AG20443 (cell line): ENCODE results near the gene SPRY1.

ENCODE experiments used
- DNase-seq: peaks from one replicate; pipeline ENCODE4 v3.0.0; 2012; ENCODE audit warnings: low spot score, mixed read lengths

The SPRY1 gene

DNA sequence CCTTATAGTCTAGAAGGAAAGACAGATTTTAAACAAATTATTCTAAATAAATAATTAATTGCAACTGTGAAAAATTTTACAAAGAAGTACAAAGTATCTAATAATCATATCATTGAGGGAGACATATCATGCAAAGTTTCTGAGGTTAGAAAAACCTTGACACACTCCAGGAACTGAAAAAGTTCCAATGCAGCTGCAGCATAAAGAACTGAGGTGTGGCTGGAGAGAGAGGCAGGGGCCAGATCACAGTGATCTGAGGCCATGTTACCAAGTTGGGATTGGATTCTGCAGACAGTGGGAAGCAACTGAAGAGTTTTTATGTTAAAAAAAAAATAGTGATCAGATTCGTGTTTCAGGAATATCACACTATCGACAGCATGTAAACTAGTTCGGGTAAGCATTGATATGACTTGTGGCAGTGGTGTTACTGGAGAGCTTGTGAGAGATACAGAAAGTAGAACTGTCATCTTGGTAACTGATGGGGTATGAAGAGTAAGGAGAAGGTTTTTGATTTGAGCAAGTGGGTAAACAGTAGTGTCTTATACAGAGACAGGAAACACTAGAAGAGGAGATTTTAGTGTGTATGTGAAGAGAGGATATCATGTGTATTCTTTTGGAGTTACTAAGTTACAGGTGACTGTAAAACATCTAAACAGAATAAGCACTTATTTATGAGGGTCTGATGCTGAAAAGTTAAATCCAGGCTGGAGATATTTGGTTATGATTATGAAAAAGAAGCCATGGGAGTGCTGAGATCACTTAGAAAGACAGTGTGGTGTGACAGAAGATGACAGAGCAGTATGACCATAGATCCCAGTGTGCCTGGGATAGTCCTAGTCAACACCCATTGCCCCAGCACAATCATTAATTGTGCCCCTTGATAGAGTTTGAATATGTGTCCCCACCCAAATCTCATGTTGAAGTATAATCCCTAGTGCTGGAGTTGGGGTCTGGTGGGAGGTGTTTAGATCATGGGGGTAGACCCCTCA lies 15.6 kb upstream of the SPRY1 start:
- DNase-seq, result no peak

DNA sequence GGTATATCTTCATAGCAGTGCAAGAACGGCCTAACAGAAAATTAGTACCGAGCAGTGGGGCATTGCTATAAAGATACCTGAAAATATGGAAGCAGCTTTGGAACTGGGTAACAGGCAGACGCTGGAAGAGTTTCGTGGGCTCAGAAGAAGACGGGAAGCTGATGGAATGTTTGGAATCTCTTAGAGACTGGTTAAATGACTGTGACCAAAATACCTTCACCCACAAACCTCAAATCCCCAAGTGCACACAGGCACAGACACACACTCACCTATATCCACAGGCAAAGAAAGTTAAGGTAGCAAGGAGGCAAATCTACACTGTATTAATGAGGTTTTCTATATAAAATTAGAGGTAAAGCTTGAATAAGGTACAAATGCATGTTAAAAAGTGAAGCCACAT lies 14.6 kb upstream of the SPRY1 start:
- DNase-seq, result no peak

DNA sequence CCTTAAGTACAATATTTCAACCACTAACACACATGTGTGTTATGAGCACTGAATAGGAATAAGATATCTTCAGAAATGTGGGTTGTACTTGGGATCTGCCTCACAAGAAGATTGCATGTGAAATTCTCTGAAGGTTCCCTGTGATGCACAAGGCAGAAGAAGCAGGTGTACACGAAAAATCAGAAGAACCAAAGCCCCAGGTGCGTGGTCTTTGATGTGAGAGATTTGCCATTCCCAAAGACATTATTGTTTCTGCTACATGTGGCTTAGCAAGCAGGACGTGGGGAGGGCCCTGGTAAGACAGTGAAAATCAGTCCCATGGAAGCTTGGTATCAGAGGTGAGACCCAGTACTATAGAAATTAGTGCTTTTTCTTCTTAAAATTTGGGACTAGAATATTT lies 13.0 kb upstream of the SPRY1 start:
- DNase-seq, result no peak

DNA sequence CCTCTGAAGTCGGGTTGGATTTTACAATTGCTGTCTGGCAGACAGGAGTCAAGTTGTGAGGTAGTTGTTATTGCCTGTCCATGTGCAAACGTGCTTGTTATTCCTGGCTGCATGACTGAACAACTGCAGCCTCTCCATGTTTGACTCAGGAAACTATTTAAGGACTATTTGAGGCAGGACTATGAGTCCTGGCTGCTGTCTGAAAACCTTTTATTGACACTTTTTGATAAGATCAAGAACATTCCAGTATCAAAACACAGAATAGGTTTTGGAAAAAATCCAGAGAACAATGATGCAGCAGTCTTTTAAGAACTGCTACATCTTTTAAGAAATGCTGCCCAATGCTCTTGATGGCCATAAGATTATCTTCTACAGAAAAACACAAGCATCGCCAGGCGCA lies 10.0 kb upstream of the SPRY1 start:
- no peak for DNase-seq

- DNase-seq, result no peak
Observed at GRCh38 chr4:123390846-123391456, 5.6 kb upstream of the SPRY1 start.

DNA sequence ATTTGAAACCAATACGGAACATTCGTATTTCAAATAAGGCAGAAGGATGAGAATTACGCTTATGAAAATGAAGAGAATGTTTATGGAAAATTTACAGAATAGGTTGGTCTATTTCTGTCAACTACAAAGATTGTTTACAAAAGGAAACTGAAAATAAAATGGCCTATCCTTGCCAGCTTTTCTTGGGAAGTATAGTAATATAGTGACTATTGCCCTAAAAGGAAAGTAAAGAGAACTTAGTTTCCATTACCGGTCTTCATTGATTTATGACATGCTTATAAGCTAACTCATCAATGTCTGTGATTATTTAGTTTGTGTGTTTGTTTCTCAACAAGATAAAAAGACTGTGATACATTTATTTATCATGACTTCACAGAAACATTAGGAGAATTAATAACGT lies 2.9 kb upstream of the SPRY1 start:
- no peak for DNase-seq

- peak; percentile 28 for DNase-seq
Observed at GRCh38 chr4:123397144-123398065, 810 bp downstream of the SPRY1 start.

GRCh38 chr4:123398066-123398852 lies 1.7 kb downstream of the SPRY1 start:
- peak; percentile 89 for DNase-seq

GRCh38 chr4:123398853-123399626 lies 2.4 kb downstream of the SPRY1 start:
- peak; percentile 55 for DNase-seq

GRCh38 chr4:123399627-123400358 lies 3.2 kb downstream of the SPRY1 start:
- DNase-seq, result no peak

DNA sequence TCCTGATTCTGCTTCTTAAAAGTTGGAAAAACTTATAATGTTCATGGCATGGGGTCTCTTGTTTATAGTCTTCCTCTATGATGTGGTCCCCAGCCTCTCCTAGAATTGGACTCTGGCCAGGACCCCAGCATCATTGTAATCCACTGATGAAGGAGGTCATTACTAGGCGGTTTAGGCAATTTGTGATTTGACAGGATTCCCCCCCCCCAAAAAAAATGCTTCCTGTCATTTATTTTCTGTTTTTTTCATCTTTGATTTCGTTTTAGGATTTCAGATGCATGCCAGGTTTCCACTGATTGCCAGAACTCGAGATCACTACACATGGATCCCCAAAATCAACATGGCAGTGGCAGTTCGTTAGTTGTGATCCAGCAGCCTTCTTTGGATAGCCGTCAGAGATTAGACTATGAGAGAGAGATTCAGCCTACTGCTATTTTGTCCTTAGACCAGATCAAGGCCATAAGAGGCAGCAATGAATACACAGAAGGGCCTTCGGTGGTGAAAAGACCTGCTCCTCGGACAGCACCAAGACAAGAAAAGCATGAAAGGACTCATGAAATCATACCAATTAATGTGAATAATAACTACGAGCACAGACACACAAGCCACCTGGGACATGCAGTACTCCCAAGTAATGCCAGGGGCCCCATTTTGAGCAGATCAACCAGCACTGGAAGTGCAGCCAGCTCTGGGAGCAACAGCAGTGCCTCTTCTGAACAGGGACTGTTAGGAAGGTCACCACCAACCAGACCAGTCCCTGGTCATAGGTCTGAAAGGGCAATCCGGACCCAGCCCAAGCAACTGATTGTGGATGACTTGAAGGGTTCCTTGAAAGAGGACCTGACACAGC lies 4.9 kb downstream of the SPRY1 start:
- DNase-seq, result no peak

DNA sequence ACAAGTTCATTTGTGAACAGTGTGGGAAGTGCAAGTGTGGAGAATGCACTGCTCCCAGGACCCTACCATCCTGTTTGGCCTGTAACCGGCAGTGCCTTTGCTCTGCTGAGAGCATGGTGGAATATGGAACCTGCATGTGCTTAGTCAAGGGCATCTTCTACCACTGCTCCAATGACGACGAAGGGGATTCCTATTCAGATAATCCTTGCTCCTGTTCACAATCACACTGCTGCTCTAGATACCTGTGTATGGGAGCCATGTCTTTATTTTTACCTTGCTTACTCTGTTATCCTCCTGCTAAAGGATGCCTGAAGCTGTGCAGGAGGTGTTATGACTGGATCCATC lies 5.5 kb downstream of the SPRY1 start:
- no peak for DNase-seq

DNA sequence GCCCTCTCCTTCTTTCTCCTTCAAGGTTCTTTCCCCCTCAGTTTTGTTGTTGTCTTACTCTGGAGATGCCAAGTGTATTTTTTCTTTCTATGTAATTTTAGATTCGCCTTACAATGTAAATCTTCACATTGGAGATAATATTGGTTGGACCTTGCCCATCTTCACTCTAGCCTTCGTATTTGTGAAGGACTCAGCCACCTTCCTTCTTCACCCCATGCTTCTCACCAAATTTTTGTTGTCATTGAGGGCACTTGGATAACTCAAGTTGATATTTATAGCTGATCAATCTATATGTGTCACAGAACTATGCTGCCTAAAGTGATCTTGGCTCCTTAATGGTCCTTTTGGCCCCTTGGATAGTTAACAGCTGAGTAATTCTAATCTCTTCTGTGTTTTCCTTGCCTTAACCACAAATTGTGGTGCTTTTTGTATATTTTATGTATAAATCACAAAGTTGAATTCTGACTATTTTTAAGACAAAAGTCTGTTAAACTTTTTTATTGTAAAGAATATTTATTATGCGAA lies 6.5 kb downstream of the SPRY1 start:
- DNase-seq, result no peak

- no peak for DNase-seq
Observed at GRCh38 chr4:123404533-123404932, 7.9 kb downstream of the SPRY1 start.

DNA sequence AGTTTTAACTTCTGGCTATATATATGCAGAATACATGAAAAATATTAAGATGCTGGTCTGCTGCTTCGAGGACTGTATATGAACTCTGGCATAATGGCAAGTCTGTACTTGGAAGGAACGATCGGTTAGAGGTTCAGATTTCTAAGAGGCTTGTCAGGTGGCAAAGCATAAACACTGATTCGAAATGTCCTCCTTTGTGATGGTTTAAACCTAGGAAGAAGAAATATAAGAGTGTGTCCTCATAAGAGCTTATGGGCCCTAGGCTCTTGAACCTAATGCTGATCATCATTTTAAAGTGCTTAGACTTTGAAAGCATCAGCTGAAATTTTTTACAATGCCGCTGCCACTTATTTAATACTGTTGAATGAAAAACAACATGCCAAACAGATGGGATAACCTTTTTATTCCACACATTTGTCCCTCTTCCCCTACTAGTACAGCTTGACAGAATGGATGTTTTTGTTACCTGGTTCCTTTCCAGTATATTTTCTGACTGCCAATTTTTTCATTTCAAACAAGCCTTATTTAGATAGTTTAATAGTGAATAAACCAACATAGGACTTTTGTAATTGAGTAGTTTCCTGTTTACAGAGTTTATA lies 8.8 kb downstream of the SPRY1 start:
- no peak for DNase-seq

DNA sequence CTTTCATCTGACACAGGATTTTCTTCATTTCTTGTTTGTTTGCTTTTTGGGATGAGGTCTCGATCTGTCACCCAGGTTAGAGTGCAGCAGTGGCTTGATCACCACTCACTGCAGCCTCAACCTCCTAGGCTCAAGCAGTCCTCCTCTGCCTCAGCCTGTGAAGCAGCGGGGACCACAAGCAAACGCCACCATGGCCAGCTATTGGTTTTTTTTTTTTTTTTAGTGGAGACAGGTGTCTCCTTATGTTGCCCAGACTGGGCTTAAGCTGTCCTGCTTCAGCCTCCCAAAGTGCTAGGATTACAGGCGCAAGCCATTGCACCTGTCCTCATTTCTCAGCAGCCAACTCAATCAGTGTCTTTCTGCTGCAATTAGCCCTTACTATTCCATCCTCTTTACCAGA lies 10.3 kb downstream of the SPRY1 start:
- no peak for DNase-seq

DNA sequence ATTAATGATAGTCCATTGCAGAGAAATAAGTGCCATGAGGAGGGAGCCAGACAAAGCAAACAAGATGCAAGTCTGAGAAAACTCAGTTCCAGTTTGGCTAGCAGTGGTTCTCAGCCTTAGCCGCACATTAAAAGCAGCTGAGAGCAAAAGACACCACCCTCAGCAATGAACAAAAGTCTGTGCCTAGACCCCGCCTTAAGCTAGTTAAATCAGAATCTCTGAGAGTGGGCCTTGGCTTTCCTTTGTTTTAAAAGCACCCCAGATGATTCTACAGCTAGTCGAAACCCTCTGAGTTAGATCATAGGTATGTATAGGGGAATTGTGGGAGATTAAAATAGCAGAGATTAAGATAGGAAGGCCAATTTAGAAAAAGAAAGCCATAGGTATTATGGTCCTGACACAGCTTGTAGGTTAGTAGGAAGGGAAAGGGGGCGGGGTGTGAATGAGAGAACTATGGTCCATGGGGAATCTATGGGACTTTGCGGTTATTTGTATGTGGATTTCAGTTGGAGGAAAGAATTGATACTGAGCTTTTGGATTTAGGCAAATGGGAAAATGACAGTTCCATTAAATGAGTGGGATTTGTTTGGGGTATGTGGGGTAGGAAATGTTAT lies 12.0 kb downstream of the SPRY1 start:
- DNase-seq, result no peak

DNA sequence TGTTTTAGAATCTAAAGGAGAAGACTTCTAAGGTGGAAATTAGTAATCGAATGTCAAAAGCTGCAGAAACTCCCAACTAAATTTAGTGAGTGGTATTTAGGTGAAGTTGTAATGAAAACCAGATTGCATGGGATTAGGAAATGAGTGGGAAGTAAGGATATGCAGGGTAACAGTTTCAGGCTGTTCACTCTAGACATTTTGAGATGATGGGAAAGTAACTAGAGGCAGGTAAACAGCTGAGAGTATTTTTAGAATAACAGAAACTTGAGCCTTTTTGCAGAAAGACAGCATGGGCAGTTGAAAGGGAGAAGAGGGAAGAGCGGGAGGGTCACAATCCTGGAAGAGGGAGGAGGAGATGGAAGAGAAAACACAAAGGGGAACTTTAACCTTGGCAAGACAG lies 12.7 kb downstream of the SPRY1 start:
- no peak for DNase-seq
